NCI-H187 treated with DMSO at 0.1 percent for 48 hours (cell line): ENCODE data around the gene EYA3.

Source experiments
- DNase-seq: peaks from one replicate; lab custom pipeline; 2025; lab: John Stamatoyannopoulos, UW

EYA3 gene

GRCh38 chr1:27938488-27938887, 149.9 kb downstream of the EYA3 start:
- DNase-seq, result no peak

- no peak for DNase-seq
These were observed 150.9 kb downstream of the EYA3 start for GRCh38 chr1:27937524-27937836.

- DNase-seq, result no peak
These were observed 152.0 kb downstream of the EYA3 start for GRCh38 chr1:27936370-27936769.

DNA sequence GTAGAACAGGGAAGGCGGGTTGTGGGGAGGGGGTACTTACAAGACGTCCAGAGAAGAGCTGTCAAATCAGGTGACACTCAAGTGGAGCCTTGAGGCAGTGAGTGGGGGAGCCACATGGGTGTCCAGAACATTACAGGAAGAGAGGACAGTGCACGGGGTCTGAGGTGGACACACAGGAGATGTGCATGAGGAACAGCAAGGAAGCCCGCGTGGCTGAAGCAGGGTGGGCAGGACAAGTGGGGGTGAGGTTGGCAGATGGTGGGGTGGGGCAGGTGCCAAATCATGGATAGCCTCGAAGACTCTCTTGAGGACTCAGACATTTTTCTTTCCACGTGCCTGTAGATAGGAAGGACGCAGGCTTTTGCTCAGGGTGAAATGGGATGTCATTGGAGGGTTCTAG, 152.7 kb downstream of the EYA3 start:
- no peak for DNase-seq

GRCh38 chr1:27934818-27935549, 153.4 kb downstream of the EYA3 start, which contains the start of gene SMPDL3B:
TSS of gene SMPDL3B (plus strand) at chr1:27935000. CDS start at chr1:27935184, 184 bp downstream.
- DNase-seq, result no peak

DNA sequence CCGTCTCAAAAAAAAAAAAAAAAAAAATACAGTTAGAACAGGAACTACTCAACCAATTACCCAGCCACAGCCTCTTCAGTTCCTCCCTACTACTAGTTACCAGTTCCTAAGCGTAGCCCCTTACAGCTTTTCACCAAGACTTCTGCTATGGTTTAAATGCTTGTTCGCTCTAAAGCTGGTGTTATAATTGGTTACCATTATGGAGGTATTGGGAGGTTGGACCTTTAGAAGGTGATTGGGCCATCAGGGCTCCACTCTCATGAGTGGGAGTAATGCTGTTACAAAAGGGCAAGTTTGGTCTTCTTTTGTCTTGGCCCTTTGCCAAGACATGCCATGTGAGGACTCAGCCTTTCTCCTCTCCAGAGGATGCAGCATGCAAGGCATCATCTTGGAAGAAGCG, 156.7 kb downstream of the EYA3 start:
- no peak for DNase-seq

DNA sequence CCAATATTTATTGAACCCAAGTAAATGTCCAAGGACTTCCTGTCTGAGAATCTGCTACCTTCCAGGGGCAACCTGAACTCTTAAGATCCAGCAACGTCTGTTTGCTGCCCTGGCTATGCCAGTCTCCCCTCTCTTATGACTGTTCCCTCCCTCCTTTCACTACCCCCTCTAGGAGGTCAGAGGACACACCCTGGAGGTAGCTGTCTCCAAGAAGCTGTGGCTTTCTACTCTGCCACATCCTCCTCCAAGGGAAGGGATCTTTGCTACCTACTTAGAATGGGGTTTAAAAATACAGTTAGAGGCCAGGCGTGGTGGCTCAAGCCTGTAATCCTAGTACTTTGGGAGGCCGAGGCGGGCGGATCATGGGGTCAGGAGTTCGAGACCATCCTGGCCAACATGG, 157.2 kb downstream of the EYA3 start:
- DNase-seq, result no peak

DNA sequence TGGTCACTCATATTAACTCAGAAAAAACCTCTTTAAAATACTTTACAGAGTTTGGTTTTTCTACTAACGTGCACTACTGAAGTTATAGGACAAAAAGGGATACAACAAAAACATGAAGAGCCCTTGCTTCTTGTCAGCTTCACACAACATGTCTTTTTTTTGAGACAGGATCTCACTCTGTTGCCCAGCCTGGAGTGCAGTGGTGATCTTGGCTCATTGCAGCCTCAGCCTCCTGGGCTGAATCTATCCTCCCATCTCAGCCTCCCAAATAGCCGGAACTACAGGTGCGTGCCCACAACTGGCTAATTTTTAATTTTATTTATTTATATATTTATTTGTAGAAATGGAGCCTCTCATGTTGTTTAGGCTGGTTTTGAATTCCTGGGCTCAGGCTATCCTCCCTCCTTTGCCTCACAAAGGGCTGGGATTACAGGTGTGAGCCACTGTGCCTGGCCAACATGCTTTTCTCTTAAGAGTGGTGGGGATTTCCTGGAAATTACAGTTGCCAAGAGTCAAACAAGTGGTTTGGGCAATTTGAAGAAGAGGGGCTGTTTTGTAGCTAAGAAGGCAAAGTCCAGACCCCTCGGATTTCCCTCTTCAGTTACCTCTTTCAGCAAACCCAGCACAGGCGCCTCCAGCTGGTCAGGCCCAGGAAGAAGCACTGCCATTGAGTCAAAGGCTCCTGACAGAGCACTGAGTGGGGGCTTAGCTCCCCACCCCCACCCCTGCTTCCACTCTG, 160.0 kb downstream of the EYA3 start:
- no peak for DNase-seq

GRCh38 chr1:27922272-27922671, 166.1 kb downstream of the EYA3 start:
- no peak for DNase-seq
